GM23338 (cell line): Measurements from ENCODE around the gene SH3GLB1. TPM values are rescaled to one million over a fixed set of nuclear protein-coding genes. Genes with fewer than 3 reads are reported as not detected.

Source experiments
- ATAC-seq: fragments of 200-7000 bp; cut with Tn5 transposase; 3 replicates; pipeline ENCODE4 v1.9.1; 2020
- DNase-seq: peaks from one replicate; pipeline ENCODE4 v3.0.0-alpha.2; 2015; ENCODE audit warnings: low spot score
- H2AFZ ChIP-seq: fragments of 200-600 bp; sonication (generic); 2 replicates; pipeline ENCODE4 v1.8.0; 2016; ENCODE audit warnings: antibody characterized with exemption, mild to moderate bottlenecking, moderate library complexity
- H3F3A ChIP-seq: fragments of 200-600 bp; sonication (generic); replicated peaks from 2 replicates; pipeline ENCODE4 v1.8.0; 2017; ENCODE audit warnings: antibody characterized with exemption, mixed run types, low read depth
- H3K27ac ChIP-seq: fragments of 200-600 bp; sonication (generic); 2 replicates; pipeline ENCODE4 v1.6.1; 2016; ENCODE audit warnings: low read depth
- H3K27me3 ChIP-seq: fragments of 200-600 bp; sonication (generic); 2 replicates; pipeline ENCODE4 v1.8.0; 2016; ENCODE audit warnings: mild to moderate bottlenecking, mixed run types, moderate library complexity; ENCODE audit not compliant: insufficient read depth
- H3K36me3 ChIP-seq: fragments of 200-600 bp; sonication (generic); 2 replicates; pipeline ENCODE4 v1.8.0; 2016; ENCODE audit warnings: mild to moderate bottlenecking; ENCODE audit not compliant: insufficient read depth
- H3K4me1 ChIP-seq: fragments of 200-600 bp; sonication (generic); 2 replicates; pipeline ENCODE4 v1.8.0; 2016; ENCODE audit warnings: mild to moderate bottlenecking, moderate library complexity; ENCODE audit not compliant: insufficient read depth
- H3K4me2 ChIP-seq: fragments of 200-600 bp; sonication (generic); 2 replicates; pipeline ENCODE4 v1.7.1; 2017; ENCODE audit warnings: mixed run types
- H3K4me3 ChIP-seq: fragments of 200-600 bp; sonication (generic); 2 replicates; pipeline ENCODE4 v1.6.1; 2016; ENCODE audit warnings: mixed run types
- H3K79me2 ChIP-seq: fragments of 200-600 bp; sonication (generic); replicated peaks from 2 replicates; pipeline ENCODE4 v1.8.0; 2017; ENCODE audit warnings: mild to moderate bottlenecking; ENCODE audit not compliant: insufficient read depth
- H3K9me2 ChIP-seq: fragments of 200-600 bp; sonication (generic); 2 replicates; pipeline ENCODE4 v1.8.0; 2017; ENCODE audit not compliant: insufficient read depth
- H4K20me1 ChIP-seq: fragments of 200-600 bp; sonication (generic); replicated peaks from 2 replicates; pipeline ENCODE4 v1.8.0; 2017; ENCODE audit warnings: mild to moderate bottlenecking; ENCODE audit not compliant: insufficient read depth
- H3K27ac Mint-ChIP-seq: 2 replicates; pipeline ENCODE4 v1.8.0; 2020; ENCODE audit warnings: inconsistent platforms, mild to moderate bottlenecking, moderate library complexity, mixed read lengths
- H3K27me3 Mint-ChIP-seq: 3 replicates; pipeline ENCODE4 v1.8.0; 2022; ENCODE audit warnings: low read depth, mild to moderate bottlenecking, moderate library complexity, mixed read lengths, inconsistent platforms; ENCODE audit not compliant: insufficient read depth, poor library complexity
- H3K36me3 Mint-ChIP-seq: 3 replicates; pipeline ENCODE4 v1.8.0; 2021; ENCODE audit warnings: low read depth, mild to moderate bottlenecking, inconsistent platforms, moderate library complexity, mixed read lengths
- H3K4me1 Mint-ChIP-seq: 3 replicates; pipeline ENCODE4 v1.8.0; 2020; ENCODE audit warnings: mild to moderate bottlenecking, inconsistent platforms, mixed read lengths
- H3K4me3 Mint-ChIP-seq: 3 replicates; pipeline ENCODE4 v1.8.0; 2021; ENCODE audit warnings: moderate library complexity, mild to moderate bottlenecking, inconsistent platforms, mixed read lengths
- H3K9me3 Mint-ChIP-seq: 3 replicates; pipeline ENCODE4 v1.8.0; 2020; ENCODE audit warnings: moderate library complexity, mild to moderate bottlenecking, inconsistent platforms, mixed read lengths
- EZH2 ChIP-seq: fragments of 200-600 bp; sonication (generic); IDR thresholded peaks from one replicate; pipeline ENCODE4 v1.8.0; 2017; ENCODE audit warnings: antibody characterized with exemption, mild to moderate bottlenecking, low read depth; ENCODE audit not compliant: unreplicated experiment
- EZH2phosphoT487 ChIP-seq: fragments of 200-600 bp; sonication (generic); IDR thresholded peaks from one replicate; pipeline ENCODE4 v1.8.1; 2018; ENCODE audit warnings: antibody characterized with exemption; ENCODE audit not compliant: unreplicated experiment
- JUNB ChIP-seq: IDR thresholded peaks from one replicate; pipeline ENCODE4 v1.6.1; 2016; ENCODE audit warnings: antibody characterized with exemption; ENCODE audit not compliant: unreplicated experiment
- NANOG ChIP-seq: IDR thresholded peaks from 2 replicates; pipeline ENCODE4 v1.6.1; 2016; ENCODE audit warnings: antibody characterized with exemption, borderline replicate concordance
- POLR2AphosphoS5 ChIP-seq: IDR thresholded peaks from 2 replicates; pipeline ENCODE4 v1.6.1; 2016; ENCODE audit warnings: antibody characterized with exemption, low read depth
- ZNF331 ChIP-seq: fragments of 250-450 bp; sonication (Bioruptor Pico); IDR thresholded peaks from 2 replicates; pipeline ENCODE4 v1.5.0; 2020; ENCODE audit warnings: low read depth, mild to moderate bottlenecking, moderate library complexity
- polyA plus RNA-seq: library from polyadenylated mRNA; unstranded; fragments of >200 nt; fragmentation: Nextera tagmentation; extraction: Ambion mirVana; gene quantifications from 2 replicates; pipeline ENCODE4 v1.2.1, GENCODE V29; 2016
- total RNA-seq: library from RNA; depleted of rRNA; stranded (reverse); fragments of >200 nt; shearing (Covaris generic); gene quantifications from 2 replicates; pipeline ENCODE4 v1.2.3, GENCODE V29; 2014
- TF ChIP-seq, protein P1 (sequence below), 2 experiments: fragments of 200-600 bp in 1 of 2; sonication (generic) in 1 of 2; conservative IDR thresholded peaks; 2 replicates each; pipeline versions ENCODE4 v1.5.1 to v1.6.1; 2016 to 2017; ENCODE audit warnings: antibody characterized with exemption in 2 of 2, low read depth in 2 of 2, mild to moderate bottlenecking in 2 of 2, moderate library complexity in 1 of 2
- TF ChIP-seq, protein P2 (sequence below): fragments of 250-450 bp; sonication (Bioruptor Pico); IDR thresholded peaks from 2 replicates; pipeline ENCODE4 v1.5.0; 2020; ENCODE audit warnings: mild to moderate bottlenecking, moderate library complexity
- TF ChIP-seq, protein P3 (sequence below): IDR thresholded peaks from 2 replicates; pipeline ENCODE4 v1.6.1; 2016; ENCODE audit warnings: antibody characterized with exemption

Gene SH3GLB1
- total and polyA plus RNA-seq, 2 experiments from 2014 or later, result 21.4 to 29.4 TPM

DNA sequence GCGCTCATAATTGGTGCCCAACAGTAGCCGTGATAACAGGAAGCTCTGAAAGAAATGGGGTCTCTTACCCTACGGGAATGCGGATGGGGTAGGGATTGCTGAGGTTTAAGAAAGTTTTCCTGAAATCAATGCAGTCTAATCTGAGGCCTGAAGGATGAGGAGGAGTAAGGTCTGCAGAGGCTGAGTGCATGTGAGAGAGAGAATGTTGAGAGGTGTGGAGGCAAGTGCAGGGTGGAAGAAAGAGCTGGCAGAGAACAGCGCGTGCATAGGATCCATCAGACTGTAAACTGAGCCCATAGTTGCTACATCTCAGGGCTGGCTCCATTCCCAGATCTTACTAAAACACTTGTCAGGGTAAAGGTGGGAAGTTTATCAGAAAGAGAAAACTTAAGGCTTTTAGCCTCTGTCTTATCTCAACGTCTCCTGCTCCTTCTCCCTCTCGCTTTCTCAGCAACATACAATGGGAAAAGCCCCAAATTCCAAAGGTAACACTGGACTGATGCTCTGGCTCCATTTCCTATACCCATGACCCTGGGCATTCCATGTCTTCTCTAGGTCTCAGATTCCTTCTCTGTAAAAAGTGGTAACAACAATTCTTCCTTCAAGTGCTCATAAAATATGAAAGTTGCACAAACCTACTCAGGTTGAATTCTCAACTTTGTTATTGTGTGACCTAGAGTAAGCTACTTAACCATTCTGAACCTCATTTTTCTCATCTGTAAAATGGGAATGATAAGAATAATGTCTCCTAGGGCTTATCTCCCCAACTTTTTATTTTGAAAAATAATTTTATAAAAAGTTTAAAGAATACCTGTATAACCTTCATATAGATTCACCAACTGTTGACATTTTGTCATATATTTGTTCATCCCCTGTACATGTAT is 75.2 kb downstream of the SH3GLB1 start:
- Mint-ChIP-seq H3K4me3 (no peak overlapping the region), H3K27ac (no peak overlapping the region), H3K27me3 (peaks cover 7% of the 10 kb centered on the region), H3K36me3 (no peaks in the 10 kb centered on the region), H3K4me1 (peaks cover 11% of the 10 kb centered on the region; the same call in 2 of the 3 replicates), H3K9me3 (no peaks in the 10 kb centered on the region)
- DNase-seq (no peak), ATAC-seq (no peak)
- Histone ChIP-seq H3K4me1 (peaks cover 8% of the 10 kb centered on the region), H3K27ac (no peak overlapping the region), H3K79me2 (no peaks in the 10 kb centered on the region), H3K27me3 (no peaks in the 10 kb centered on the region), H3K4me2 (no peak overlapping the region), H3K9me2 (no peaks in the 10 kb centered on the region), H3K36me3 (no peaks in the 10 kb centered on the region), H2AFZ (no peak overlapping the region), H4K20me1 (no peaks in the 10 kb centered on the region), H3K4me3 (no peak overlapping the region), H3F3A (no peaks in the 10 kb centered on the region)
- no peak for TF ChIP-seq EZH2phosphoT487
- TF ChIP-seq, protein P1, sequence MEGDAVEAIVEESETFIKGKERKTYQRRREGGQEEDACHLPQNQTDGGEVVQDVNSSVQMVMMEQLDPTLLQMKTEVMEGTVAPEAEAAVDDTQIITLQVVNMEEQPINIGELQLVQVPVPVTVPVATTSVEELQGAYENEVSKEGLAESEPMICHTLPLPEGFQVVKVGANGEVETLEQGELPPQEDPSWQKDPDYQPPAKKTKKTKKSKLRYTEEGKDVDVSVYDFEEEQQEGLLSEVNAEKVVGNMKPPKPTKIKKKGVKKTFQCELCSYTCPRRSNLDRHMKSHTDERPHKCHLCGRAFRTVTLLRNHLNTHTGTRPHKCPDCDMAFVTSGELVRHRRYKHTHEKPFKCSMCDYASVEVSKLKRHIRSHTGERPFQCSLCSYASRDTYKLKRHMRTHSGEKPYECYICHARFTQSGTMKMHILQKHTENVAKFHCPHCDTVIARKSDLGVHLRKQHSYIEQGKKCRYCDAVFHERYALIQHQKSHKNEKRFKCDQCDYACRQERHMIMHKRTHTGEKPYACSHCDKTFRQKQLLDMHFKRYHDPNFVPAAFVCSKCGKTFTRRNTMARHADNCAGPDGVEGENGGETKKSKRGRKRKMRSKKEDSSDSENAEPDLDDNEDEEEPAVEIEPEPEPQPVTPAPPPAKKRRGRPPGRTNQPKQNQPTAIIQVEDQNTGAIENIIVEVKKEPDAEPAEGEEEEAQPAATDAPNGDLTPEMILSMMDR (conservative IDR thresholded peaks at IDR 0.05; ENCODE audit: low read depth in 2 of 2), result no peak
- no peak for TF ChIP-seq JUNB

DNA sequence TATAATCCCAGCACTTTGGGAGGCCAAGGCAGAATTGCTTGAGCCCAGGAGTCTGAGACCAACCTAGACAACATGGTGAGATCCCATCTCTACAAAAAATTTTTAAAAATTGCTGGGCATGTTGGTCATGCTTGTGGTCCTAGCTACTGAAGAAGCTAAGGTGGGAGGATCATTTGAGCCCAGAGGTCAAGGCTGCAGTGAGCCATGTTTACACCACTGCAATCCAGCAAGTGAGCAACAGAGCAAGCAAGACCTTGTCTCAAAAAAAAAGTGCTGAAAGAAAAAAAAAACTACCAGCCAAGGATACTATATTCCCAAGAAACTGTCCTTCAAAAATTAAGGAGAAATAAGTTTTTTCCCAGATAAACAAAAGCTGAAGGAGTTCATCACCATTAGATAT is 78.1 kb downstream of the SH3GLB1 start:
- Histone ChIP-seq H3K36me3 (no peaks in the 10 kb centered on the region), H3K27me3 (no peaks in the 10 kb centered on the region), H3K9me2 (no peaks in the 10 kb centered on the region), H3K4me1 (no peaks in the 10 kb centered on the region), H3F3A (no peaks in the 10 kb centered on the region), H2AFZ (no peak overlapping the region), H3K27ac (no peak overlapping the region), H4K20me1 (no peaks in the 10 kb centered on the region), H3K79me2 (no peaks in the 10 kb centered on the region), H3K4me3 (no peak overlapping the region), H3K4me2 (no peak overlapping the region)
- H3K9me3 Mint-ChIP-seq, result no peaks in the 10 kb centered on the region
- H3K4me3 Mint-ChIP-seq, result no peak overlapping the region
- H3K27me3 Mint-ChIP-seq, result peaks cover 7% of the 10 kb centered on the region
- ATAC-seq, result no peak
- no peaks in the 10 kb centered on the region for H3K36me3 Mint-ChIP-seq
- H3K27ac Mint-ChIP-seq, result no peak overlapping the region
- no peak for DNase-seq
- no peaks in the 10 kb centered on the region for H3K4me1 Mint-ChIP-seq
- no peak for TF ChIP-seq EZH2
- TF ChIP-seq ZNF331 (CRISPR knock-in tag), result no peak
- TF ChIP-seq, protein P1 (conservative IDR thresholded peaks at IDR 0.05; ENCODE audit: low read depth in 2 of 2), result no peak
- TF ChIP-seq EZH2phosphoT487, result no peak
- no peak for TF ChIP-seq POLR2AphosphoS5
- TF ChIP-seq NANOG, result no peak
- TF ChIP-seq, protein P2, sequence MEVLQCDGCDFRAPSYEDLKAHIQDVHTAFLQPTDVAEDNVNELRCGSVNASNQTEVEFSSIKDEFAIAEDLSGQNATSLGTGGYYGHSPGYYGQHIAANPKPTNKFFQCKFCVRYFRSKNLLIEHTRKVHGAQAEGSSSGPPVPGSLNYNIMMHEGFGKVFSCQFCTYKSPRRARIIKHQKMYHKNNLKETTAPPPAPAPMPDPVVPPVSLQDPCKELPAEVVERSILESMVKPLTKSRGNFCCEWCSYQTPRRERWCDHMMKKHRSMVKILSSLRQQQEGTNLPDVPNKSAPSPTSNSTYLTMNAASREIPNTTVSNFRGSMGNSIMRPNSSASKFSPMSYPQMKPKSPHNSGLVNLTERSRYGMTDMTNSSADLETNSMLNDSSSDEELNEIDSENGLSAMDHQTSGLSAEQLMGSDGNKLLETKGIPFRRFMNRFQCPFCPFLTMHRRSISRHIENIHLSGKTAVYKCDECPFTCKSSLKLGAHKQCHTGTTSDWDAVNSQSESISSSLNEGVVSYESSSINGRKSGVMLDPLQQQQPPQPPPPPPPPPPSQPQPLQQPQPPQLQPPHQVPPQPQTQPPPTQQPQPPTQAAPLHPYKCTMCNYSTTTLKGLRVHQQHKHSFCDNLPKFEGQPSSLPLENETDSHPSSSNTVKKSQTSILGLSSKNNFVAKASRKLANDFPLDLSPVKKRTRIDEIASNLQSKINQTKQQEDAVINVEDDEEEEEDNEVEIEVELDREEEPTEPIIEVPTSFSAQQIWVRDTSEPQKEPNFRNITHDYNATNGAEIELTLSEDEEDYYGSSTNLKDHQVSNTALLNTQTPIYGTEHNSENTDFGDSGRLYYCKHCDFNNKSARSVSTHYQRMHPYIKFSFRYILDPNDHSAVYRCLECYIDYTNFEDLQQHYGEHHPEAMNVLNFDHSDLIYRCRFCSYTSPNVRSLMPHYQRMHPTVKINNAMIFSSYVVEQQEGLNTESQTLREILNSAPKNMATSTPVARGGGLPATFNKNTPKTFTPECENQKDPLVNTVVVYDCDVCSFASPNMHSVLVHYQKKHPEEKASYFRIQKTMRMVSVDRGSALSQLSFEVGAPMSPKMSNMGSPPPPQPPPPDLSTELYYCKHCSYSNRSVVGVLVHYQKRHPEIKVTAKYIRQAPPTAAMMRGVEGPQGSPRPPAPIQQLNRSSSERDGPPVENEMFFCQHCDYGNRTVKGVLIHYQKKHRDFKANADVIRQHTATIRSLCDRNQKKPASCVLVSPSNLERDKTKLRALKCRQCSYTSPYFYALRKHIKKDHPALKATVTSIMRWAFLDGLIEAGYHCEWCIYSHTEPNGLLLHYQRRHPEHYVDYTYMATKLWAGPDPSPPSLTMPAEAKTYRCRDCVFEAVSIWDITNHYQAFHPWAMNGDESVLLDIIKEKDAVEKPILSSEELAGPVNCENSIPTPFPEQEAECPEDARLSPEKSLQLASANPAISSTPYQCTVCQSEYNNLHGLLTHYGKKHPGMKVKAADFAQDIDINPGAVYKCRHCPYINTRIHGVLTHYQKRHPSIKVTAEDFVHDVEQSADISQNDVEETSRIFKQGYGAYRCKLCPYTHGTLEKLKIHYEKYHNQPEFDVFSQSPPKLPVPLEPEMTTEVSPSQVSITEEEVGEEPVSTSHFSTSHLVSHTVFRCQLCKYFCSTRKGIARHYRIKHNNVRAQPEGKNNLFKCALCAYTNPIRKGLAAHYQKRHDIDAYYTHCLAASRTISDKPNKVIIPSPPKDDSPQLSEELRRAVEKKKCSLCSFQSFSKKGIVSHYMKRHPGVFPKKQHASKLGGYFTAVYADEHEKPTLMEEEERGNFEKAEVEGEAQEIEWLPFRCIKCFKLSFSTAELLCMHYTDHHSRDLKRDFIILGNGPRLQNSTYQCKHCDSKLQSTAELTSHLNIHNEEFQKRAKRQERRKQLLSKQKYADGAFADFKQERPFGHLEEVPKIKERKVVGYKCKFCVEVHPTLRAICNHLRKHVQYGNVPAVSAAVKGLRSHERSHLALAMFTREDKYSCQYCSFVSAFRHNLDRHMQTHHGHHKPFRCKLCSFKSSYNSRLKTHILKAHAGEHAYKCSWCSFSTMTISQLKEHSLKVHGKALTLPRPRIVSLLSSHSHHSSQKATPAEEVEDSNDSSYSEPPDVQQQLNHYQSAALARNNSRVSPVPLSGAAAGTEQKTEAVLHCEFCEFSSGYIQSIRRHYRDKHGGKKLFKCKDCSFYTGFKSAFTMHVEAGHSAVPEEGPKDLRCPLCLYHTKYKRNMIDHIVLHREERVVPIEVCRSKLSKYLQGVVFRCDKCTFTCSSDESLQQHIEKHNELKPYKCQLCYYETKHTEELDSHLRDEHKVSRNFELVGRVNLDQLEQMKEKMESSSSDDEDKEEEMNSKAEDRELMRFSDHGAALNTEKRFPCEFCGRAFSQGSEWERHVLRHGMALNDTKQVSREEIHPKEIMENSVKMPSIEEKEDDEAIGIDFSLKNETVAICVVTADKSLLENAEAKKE (CRISPR knock-in tag), result no peak
- TF ChIP-seq, protein P3, sequence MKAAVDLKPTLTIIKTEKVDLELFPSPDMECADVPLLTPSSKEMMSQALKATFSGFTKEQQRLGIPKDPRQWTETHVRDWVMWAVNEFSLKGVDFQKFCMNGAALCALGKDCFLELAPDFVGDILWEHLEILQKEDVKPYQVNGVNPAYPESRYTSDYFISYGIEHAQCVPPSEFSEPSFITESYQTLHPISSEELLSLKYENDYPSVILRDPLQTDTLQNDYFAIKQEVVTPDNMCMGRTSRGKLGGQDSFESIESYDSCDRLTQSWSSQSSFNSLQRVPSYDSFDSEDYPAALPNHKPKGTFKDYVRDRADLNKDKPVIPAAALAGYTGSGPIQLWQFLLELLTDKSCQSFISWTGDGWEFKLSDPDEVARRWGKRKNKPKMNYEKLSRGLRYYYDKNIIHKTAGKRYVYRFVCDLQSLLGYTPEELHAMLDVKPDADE, result no peak
